WTC11 (cell line): Measurements from ENCODE around the gene SOX5. TPM values are rescaled to one million over a fixed set of nuclear protein-coding genes. Genes with fewer than 3 reads are reported as not detected.

ENCODE experiments used
- ATAC-seq: fragments of 200-7000 bp; cut with Tn5 transposase; 2 replicates; pipeline ENCODE4 v1.10.0; 2021; ENCODE audit warnings: mild to moderate bottlenecking, moderate library complexity
- CTCF ChIA-PET: fragments of 300-600 bp; sonication (Branson Sonifier 250); formaldehyde crosslinking; loops from one replicate; lab custom pipeline; 2021; ENCODE audit warnings: antibody characterized with exemption; lab: Charles Lee
- POLR2A ChIA-PET: fragments of 350-600 bp; sonication (Branson Sonifier 250); formaldehyde crosslinking; loops from one replicate; lab custom pipeline; 2021; ENCODE audit warnings: antibody characterized with exemption; lab: Charles Lee
- DNase-seq: peaks from one replicate; pipeline ENCODE4 v3.0.0; 2021; ENCODE audit warnings: low spot score
- H3K27ac Mint-ChIP-seq: 2 replicates; pipeline ENCODE4 v1.8.0; 2021; ENCODE audit warnings: mixed read lengths
- H3K27me3 Mint-ChIP-seq: 2 replicates; pipeline ENCODE4 v1.8.0; 2021; ENCODE audit warnings: low read depth, mild to moderate bottlenecking, moderate library complexity, mixed read lengths
- H3K36me3 Mint-ChIP-seq: 2 replicates; pipeline ENCODE4 v1.8.0; 2021; ENCODE audit warnings: mixed read lengths
- H3K4me1 Mint-ChIP-seq: 2 replicates; pipeline ENCODE4 v1.8.0; 2022; ENCODE audit warnings: mixed read lengths
- H3K4me3 Mint-ChIP-seq: 2 replicates; pipeline ENCODE4 v1.8.0; 2021; ENCODE audit warnings: mild to moderate bottlenecking, moderate library complexity, mixed read lengths
- H3K9me3 Mint-ChIP-seq: 2 replicates; pipeline ENCODE4 v1.8.0; 2021; ENCODE audit warnings: mixed read lengths
- ATF3 ChIP-seq: sonication (generic); formaldehyde crosslinking; conservative IDR thresholded peaks from 2 replicates; pipeline ENCODE4 v1.8.1; 2022; ENCODE audit warnings: mild to moderate bottlenecking, missing genetic modification reagents
- CBFB ChIP-seq: sonication (generic); formaldehyde crosslinking; IDR thresholded peaks from 2 replicates; pipeline ENCODE4 v1.8.1; 2022; ENCODE audit warnings: mild to moderate bottlenecking, low read depth, missing genetic modification reagents
- FOXP1 ChIP-seq: sonication (generic); formaldehyde crosslinking; IDR thresholded peaks from 2 replicates; pipeline ENCODE4 v1.8.0; 2022; ENCODE audit warnings: missing genetic modification reagents, mild to moderate bottlenecking, moderate library complexity, borderline replicate concordance
- HMGA2 ChIP-seq: fragments of 250-450 bp; sonication (Bioruptor Pico); IDR thresholded peaks from 2 replicates; pipeline ENCODE4 v1.4.0; 2021; ENCODE audit warnings: mild to moderate bottlenecking, moderate library complexity
- NFE2L1 ChIP-seq: sonication (generic); formaldehyde crosslinking; IDR thresholded peaks from 2 replicates; pipeline ENCODE4 v1.8.1; 2023; ENCODE audit warnings: missing genetic modification reagents
- RORB ChIP-seq: fragments of 250-450 bp; sonication (Bioruptor Pico); IDR thresholded peaks from 2 replicates; pipeline ENCODE4 v1.9.0; 2021; ENCODE audit warnings: mild to moderate bottlenecking
- TCF7 ChIP-seq: sonication (generic); formaldehyde crosslinking; IDR thresholded peaks from 2 replicates; pipeline ENCODE4 v1.8.0; 2022; ENCODE audit warnings: mild to moderate bottlenecking, low read depth, missing genetic modification reagents, moderate library complexity
- TEAD1 ChIP-seq: sonication (generic); formaldehyde crosslinking; IDR thresholded peaks from 2 replicates; pipeline ENCODE4 v1.8.0; 2022; ENCODE audit warnings: mild to moderate bottlenecking, missing genetic modification reagents
- ZNF138 ChIP-seq: sonication (generic); formaldehyde crosslinking; conservative IDR thresholded peaks from 2 replicates; pipeline ENCODE4 v1.8.1; 2022; ENCODE audit warnings: mild to moderate bottlenecking, moderate library complexity, missing genetic modification reagents
- ZNF281 ChIP-seq: sonication (generic); formaldehyde crosslinking; IDR thresholded peaks from 2 replicates; pipeline ENCODE4 v1.8.0; 2023; ENCODE audit warnings: mild to moderate bottlenecking, missing genetic modification reagents
- ZNF425 ChIP-seq: fragments of 250-450 bp; sonication (Bioruptor Pico); conservative IDR thresholded peaks from 2 replicates; pipeline ENCODE4 v1.9.0; 2021; ENCODE audit warnings: mild to moderate bottlenecking
- ZNF512 ChIP-seq: sonication (generic); formaldehyde crosslinking; IDR thresholded peaks from 2 replicates; pipeline ENCODE4 v1.8.1; 2022; ENCODE audit warnings: missing genetic modification reagents, borderline replicate concordance
- total RNA-seq: library from RNA; stranded (reverse); gene quantifications from 3 replicates; pipeline ENCODE4 v1.2.3, GENCODE V29; 2021
- TF ChIP-seq, protein P1 (sequence below): sonication (generic); formaldehyde crosslinking; IDR thresholded peaks from 2 replicates; pipeline ENCODE4 v1.8.0; 2023; ENCODE audit warnings: missing genetic modification reagents, mild to moderate bottlenecking, borderline replicate concordance
- TF ChIP-seq, protein P2 (sequence below): sonication (generic); formaldehyde crosslinking; IDR thresholded peaks from 2 replicates; pipeline ENCODE4 v1.8.1; 2023; ENCODE audit warnings: mild to moderate bottlenecking, missing genetic modification reagents

SOX5 gene
- total RNA-seq, 1 experiment from 2014 or later = 2.3 TPM

- TF ChIP-seq ZNF512 = no peak
- TF ChIP-seq, all 79 proteins: peak for 0
These were observed 320.7 kb downstream of the SOX5 start (continued) for GRCh38 chr12:23628806-23629205.

GRCh38 chr12:23626791-23627190 lies 322.7 kb downstream of the SOX5 start:
- CTCF ChIA-PET = no interaction called here
- no peak for ATAC-seq
- POLR2A ChIA-PET = interaction anchor here (0.6 kb wide), 1 partner anchor 1356 kb away, joined by 5 read pairs; no protein-coding TSS in a partner anchor

GRCh38 chr12:23621900-23622299 lies 327.6 kb downstream of the SOX5 start:
- no peak for DNase-seq
- H3K27ac Mint-ChIP-seq = no peak overlapping the region
- POLR2A ChIA-PET = no interaction called here
- no peaks in the 10 kb centered on the region for H3K9me3 Mint-ChIP-seq
- H3K27me3 Mint-ChIP-seq = no peaks in the 10 kb centered on the region; the same call in 1 of the 2 replicates
- TF ChIP-seq ZNF138 (CRISPR knock-in tag) (no peak), ATF3 (no peak), RORB (CRISPR knock-in tag) (no peak), FOXP1 (CRISPR knock-in tag) (no peak), ZNF281 (CRISPR knock-in tag) (no peak)
- TF ChIP-seq, all 79 proteins: peak for 0
- Mint-ChIP-seq H3K4me3 (no peak overlapping the region), H3K36me3 (no peaks in the 10 kb centered on the region), H3K4me1 (peaks cover 8% of the 10 kb centered on the region)
- CTCF ChIA-PET = no interaction called here
- no peak for ATAC-seq

More at GRCh38 chr12:23626791-23627190, 322.7 kb downstream of the SOX5 start:
- TF ChIP-seq TEAD1 = no peak
- peaks cover 23% of the 10 kb centered on the region for H3K4me1 Mint-ChIP-seq
- no peaks in the 10 kb centered on the region; the same call in 1 of the 2 replicates for H3K27me3 Mint-ChIP-seq
- no peak overlapping the region for H3K27ac Mint-ChIP-seq
- H3K4me3 Mint-ChIP-seq = no peak overlapping the region
- H3K36me3 Mint-ChIP-seq = no peaks in the 10 kb centered on the region
- no peak for DNase-seq
- H3K9me3 Mint-ChIP-seq = no peaks in the 10 kb centered on the region

- Mint-ChIP-seq H3K27ac (no peak overlapping the region), H3K27me3 (no peaks in the 10 kb centered on the region; the same call in 1 of the 2 replicates), H3K36me3 (no peaks in the 10 kb centered on the region), H3K9me3 (peaks cover 5% of the 10 kb centered on the region), H3K4me1 (peaks cover 7% of the 10 kb centered on the region; the same call in 1 of the 2 replicates), H3K4me3 (no peak overlapping the region)
- CTCF ChIA-PET = interaction anchor here (0.9 kb wide), 1 partner anchor 19 kb away, joined by 3 read pairs; no protein-coding TSS in a partner anchor
- POLR2A ChIA-PET = no interaction called here
- ATAC-seq = no peak
- no peak for DNase-seq
- TF ChIP-seq, protein P1, sequence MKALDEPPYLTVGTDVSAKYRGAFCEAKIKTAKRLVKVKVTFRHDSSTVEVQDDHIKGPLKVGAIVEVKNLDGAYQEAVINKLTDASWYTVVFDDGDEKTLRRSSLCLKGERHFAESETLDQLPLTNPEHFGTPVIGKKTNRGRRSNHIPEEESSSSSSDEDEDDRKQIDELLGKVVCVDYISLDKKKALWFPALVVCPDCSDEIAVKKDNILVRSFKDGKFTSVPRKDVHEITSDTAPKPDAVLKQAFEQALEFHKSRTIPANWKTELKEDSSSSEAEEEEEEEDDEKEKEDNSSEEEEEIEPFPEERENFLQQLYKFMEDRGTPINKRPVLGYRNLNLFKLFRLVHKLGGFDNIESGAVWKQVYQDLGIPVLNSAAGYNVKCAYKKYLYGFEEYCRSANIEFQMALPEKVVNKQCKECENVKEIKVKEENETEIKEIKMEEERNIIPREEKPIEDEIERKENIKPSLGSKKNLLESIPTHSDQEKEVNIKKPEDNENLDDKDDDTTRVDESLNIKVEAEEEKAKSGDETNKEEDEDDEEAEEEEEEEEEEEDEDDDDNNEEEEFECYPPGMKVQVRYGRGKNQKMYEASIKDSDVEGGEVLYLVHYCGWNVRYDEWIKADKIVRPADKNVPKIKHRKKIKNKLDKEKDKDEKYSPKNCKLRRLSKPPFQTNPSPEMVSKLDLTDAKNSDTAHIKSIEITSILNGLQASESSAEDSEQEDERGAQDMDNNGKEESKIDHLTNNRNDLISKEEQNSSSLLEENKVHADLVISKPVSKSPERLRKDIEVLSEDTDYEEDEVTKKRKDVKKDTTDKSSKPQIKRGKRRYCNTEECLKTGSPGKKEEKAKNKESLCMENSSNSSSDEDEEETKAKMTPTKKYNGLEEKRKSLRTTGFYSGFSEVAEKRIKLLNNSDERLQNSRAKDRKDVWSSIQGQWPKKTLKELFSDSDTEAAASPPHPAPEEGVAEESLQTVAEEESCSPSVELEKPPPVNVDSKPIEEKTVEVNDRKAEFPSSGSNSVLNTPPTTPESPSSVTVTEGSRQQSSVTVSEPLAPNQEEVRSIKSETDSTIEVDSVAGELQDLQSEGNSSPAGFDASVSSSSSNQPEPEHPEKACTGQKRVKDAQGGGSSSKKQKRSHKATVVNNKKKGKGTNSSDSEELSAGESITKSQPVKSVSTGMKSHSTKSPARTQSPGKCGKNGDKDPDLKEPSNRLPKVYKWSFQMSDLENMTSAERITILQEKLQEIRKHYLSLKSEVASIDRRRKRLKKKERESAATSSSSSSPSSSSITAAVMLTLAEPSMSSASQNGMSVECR (CRISPR knock-in tag) = no peak
- TF ChIP-seq, protein P2, sequence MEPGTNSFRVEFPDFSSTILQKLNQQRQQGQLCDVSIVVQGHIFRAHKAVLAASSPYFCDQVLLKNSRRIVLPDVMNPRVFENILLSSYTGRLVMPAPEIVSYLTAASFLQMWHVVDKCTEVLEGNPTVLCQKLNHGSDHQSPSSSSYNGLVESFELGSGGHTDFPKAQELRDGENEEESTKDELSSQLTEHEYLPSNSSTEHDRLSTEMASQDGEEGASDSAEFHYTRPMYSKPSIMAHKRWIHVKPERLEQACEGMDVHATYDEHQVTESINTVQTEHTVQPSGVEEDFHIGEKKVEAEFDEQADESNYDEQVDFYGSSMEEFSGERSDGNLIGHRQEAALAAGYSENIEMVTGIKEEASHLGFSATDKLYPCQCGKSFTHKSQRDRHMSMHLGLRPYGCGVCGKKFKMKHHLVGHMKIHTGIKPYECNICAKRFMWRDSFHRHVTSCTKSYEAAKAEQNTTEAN (CRISPR knock-in tag) = no peak
- TF ChIP-seq ZNF425 (CRISPR knock-in tag) = no peak
- TF ChIP-seq TCF7 (CRISPR knock-in tag) = no peak
- TF ChIP-seq CBFB (CRISPR knock-in tag) = no peak
- TF ChIP-seq NFE2L1 = no peak
- no peak for TF ChIP-seq HMGA2 (CRISPR knock-in tag)
- TF ChIP-seq ZNF281 (CRISPR knock-in tag) = no peak
These were observed 330.8 kb downstream of the SOX5 start for GRCh38 chr12:23618718-23619117.
